ENCODE data around the gene VPS39. TPM values are rescaled to one million over a fixed set of nuclear protein-coding genes. Genes with fewer than 3 reads are reported as not detected.

Gene VPS39
- total and polyA plus RNA-seq, 9 of the 15 experiments (the other 6 are each of a cell fraction or from before 2014, with no cell fraction given) = 3.2 to 37.3 (median 21.8) TPM

GRCh38 chr15:42123546-42123945, 84.6 kb downstream of the VPS39 start:
- no peak overlapping the region for H2AFZ ChIP-seq (ENCODE audit: low read depth, low read length)
- peaks cover 17 to 44% of the 10 kb centered on the region in 2 experiments; a peak in 4 of 5 replicates for H3K27me3 ChIP-seq (ENCODE audit: control insufficient read depth in 2 of 2, insufficient read depth in 2 of 2, low read length in 2 of 2)
- H3K36me3 ChIP-seq (ENCODE audit: control insufficient read depth, insufficient read depth, low read length) = no peaks in the 10 kb centered on the region
- no TSS peak for BruUV-seq (replicated peaks)
- DNase-seq (ENCODE audit: extremely low read depth in 1 of 4, low spot score in 3 of 4) (no peak), ATAC-seq (no peak), FAIRE-seq (no peak)
- H3K4me3 ChIP-seq = no peak overlapping the region
- ChIA-PET POLR2A (interaction anchor here (1.1 kb wide), 1 partner anchor 125 kb away, joined by 3 read pairs; no protein-coding TSS in a partner anchor), CTCF (ENCODE audit: low intra/inter-chr PET ratio) (interaction anchor here (1.2 kb wide), 1 partner anchor 13 kb away, joined by 5 read pairs; no protein-coding TSS in a partner anchor)
- H4K20me1 ChIP-seq (replicated peaks; ENCODE audit: control insufficient read depth, insufficient read depth, low read length) = 0 out of 2 replicates have a peak, but pooled peaks cover 2% of the 10 kb centered on the region
- intact Hi-C loops (cut with micrococcal nuclease) (no loop called here), in situ Hi-C loops (cut with MboI) (no loop called here)
- no peak overlapping the region for H3K27ac ChIP-seq (ENCODE audit: extremely low read depth, low read depth, low read length)
- H3K4me1 ChIP-seq (replicated peaks in 1 of 2; ENCODE audit: control insufficient read depth in 2 of 2, insufficient read depth in 2 of 2, low read length in 2 of 2) = no peaks in the 10 kb centered on the region
- H3K9ac ChIP-seq (ENCODE audit: insufficient read depth in 1 of 2, low read depth in 2 of 2, low read length in 2 of 2) = no peak overlapping the region
- H3K79me2 ChIP-seq (ENCODE audit: control insufficient read depth, insufficient read depth, low read length) = no peaks in the 10 kb centered on the region
- 3% methylated on average over 3 of the region's 3 CpGs for WGBS (ENCODE audit: insufficient coverage, low coverage, missing lambda C conversion rate)
- TF ChIP-seq FOXA3 (CRISPR knock-in tag; conservative IDR thresholded peaks at IDR 0.05 in 1 of 2, IDR thresholded peaks at IDR 0.05 in 1 of 2) (no peak), RNF2 (IDR thresholded peaks at IDR 0.05) (no peak), TAL1 (IDR thresholded peaks at IDR 0.05) (no peak), KDM1A (IDR thresholded peaks at IDR 0.05) (no peak), RBFOX2 (IDR thresholded peaks at IDR 0.05; ENCODE audit: low read depth, low read length) (no peak), ZNF764 (CRISPR knock-in tag; IDR thresholded peaks at IDR 0.05; ENCODE audit: low read depth) (no peak), GTF3C2 (IDR thresholded peaks at IDR 0.05; ENCODE audit: borderline replicate concordance, extremely low read depth, insufficient read length) (no peak), USF1 (CRISPR knock-in tag; IDR thresholded peaks at IDR 0.05) (no peak), CTCF (IDR thresholded peaks at IDR 0.05 in 2 of 3, conservative IDR thresholded peaks at IDR 0.05 in 1 of 3; ENCODE audit: insufficient read depth in 2 of 3, low read depth in 1 of 3, low read length in 3 of 3) (no peak), SMAD4 (CRISPR knock-in tag; conservative IDR thresholded peaks at IDR 0.05) (no peak), LEF1 (IDR thresholded peaks at IDR 0.05) (no peak), OTX1 (CRISPR knock-in tag; IDR thresholded peaks at IDR 0.05) (no peak), BRD9 (IDR thresholded peaks at IDR 0.05; ENCODE audit: low read depth, partially characterized antibody) (no peak)
- no peaks in the 10 kb centered on the region for H3K9me3 ChIP-seq (replicated peaks; ENCODE audit: control insufficient read depth, insufficient read depth, low read depth, low read length)
- H3K4me2 ChIP-seq (ENCODE audit: insufficient read depth, low read length) = no peak overlapping the region
- H3K9me1 ChIP-seq (ENCODE audit: control insufficient read depth, insufficient read depth, low read length) = no peaks in the 10 kb centered on the region

Measured in K562 (cell line).